ENCODE data around the gene C4orf36.
A peak's percentile ranks its signal among the peaks of the same experiment; 100 is the strongest.

C4orf36 gene

DNA sequence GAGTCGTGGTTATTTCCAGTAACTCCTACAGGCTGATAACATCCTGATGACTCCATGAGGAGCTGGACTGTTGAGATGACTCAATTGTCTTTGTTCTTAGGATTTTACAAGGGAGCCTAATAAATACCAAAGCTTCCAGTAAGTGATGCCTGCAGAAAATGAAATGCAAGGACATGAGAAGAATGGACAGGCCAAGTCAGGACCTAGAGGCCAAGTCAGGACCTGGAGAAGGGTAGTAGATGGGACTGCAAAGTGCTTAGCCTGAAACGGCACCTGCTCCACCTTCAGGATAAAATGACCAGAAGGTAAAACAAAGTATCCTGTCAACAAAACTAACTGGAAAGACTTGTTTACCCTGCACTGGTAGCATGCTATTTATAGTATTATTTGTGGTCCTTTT is 36.6 kb downstream of the C4orf36 start:
- peak; percentile 17 to 55 (median 25) for DNase-seq

DNA sequence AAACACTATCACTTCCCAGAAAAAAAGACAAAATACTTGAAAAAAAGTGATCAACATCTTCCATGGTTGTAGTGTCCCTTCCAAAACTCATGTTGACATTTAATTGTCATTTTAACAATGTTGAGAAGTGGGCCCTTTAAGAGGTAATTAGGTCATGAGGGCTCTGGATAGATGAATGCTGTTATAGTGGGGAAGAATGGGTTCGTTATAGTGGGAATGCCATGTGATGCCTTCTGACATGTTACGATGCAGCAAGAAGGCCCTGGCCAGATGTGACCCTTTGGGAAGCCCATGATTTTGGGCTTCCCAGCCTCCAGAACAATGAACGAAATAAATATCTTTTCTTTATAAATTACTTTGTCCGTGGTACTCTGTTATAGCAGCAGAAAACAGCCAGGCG is 39.0 kb downstream of the C4orf36 start:
- no peak for DNase-seq

DNA sequence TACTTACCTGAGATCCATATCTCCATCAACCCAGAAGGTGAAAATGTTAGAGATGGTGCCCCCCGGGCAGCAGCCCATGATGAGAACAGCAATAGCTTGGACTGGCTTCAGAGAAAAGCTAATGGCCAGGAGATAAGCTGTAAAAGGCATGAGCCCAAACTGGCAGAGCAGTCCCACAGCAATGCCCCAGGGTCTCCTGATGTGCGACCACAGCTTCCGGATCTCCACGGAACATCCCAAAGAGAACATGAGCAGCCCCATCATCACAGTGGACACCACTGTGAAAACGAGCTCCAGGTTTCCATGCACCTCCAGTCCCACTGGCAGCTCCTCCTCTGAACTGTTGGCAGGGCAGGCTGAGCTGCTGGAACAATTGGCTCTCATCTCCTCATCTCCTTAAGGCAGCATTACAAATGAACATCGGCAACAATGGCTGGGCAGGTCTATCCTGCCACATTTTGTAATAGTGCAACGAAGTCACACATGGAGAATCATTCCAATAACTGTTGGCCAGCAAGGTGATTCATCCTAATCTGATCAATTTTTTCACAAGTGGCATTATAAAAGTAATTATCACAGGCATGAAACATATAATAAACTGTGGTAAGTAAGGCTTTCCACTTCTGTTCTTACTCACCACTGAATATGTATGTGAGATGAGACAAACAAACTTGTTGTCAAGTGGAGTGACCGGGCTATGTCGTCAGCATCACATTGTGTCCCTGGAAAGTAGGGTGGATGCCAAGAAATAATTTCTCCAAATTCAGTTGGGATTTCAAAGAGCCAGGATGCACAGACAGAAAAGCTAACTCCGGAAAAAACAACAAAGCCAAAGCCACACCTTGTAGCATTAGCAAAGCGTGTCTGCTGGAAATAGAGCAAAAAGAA is 43.2 kb downstream of the C4orf36 start, which contains the start of gene SLC10A6:
Gene SLC10A6, minus strand, starts transcription at position 653 of the 888 bp plus-strand sequence. Its CDS starts 269 bp downstream, at position 384.
- DNase-seq = no peak

DNA sequence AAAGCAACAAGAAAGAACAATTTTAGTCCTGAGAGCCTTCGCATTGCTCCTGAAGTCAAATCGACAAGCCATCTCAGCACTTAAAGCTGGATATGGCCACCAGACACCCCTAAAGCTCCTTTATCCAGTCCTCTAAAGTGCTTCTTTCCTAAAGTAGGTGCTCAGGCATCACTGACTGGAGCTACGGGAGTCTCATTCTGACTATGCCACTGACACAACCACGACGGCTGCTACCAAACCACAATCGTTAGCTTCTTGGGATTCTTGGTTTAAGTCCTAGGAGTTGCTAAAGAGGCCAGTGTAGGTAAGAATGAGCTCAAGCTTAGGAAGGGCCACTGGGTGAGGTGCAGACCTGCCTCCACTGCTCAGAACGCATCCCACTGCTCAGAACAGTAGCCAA is 44.1 kb downstream of the C4orf36 start:
- DNase-seq = no peak

DNA sequence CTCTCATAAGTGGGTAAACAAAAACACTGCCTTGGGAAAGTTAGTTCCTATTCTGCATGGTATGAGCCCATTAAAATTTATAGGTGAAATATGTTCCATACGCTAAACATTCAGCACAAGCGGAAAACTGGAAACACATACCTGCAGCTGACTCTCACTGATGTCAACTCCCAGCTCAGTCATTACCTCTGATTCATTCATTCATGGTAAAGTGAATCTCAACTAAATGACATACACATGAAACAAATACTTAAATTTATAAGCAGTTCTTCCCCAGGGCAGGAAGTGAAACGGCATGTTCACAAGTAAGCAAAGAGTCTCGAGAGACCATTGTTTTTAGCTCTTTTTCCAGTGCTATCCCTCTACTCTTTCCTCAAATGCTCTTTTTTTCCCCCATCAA is 44.7 kb downstream of the C4orf36 start:
- DNase-seq = no peak

DNA sequence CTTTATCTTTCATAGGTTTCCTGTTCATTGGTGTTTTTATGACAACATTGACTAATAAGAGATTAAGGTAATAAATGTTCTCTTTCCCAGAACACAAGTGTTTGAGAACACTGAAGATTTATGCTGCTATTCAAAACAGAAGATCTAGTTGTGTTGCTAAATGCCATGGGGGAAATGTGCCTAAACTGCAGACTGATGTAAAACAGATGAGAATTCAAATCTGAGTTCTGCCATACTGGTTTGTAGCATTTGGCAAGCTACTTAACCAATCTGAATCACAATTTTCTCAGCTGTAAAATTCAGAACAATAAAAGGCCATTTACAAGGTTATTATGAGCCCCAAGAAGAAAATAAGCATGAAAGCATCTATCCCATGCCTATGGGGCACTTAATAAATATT is 45.3 kb downstream of the C4orf36 start:
- no peak for DNase-seq

DNA sequence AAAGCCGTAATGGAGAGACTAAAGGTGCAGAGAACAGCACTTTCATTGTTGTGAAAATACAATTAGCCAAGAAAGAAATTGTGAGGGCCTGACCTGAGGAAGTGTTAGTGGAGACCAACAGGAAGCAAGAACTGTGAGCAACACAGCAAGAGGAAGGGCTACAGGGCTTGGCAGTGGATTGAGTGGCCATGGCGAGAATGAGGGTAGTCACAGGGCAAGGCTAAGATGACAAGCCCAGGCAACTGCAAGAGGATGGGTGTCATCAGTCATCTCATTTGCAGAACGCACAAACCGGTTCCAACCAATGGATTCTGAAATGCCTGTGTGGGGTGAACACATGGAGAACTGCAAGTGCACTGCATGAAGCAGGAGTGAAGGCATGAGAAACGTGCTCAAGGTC is 46.6 kb downstream of the C4orf36 start:
- peak in 2 of 3 donors; percentile 7 for DNase-seq

DNA sequence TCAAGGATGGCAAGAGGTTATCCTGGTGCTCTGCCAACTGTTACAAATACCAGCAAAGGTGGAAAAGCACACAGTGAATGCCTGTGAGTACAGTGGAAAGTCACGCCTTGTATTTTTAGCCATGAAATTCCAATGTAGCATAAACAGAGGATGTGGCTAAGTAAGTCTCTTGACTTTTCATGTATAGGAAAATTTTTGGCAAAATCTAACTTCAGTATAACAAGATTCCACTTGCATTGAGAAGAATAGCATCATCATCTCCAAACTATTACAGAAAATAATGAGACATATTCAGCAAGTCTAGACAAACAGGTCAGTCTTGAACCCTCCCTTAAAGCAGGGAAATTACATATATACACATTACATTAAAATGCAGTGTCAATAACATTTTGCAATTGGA is 50.9 kb downstream of the C4orf36 start:
- DNase-seq = no peak

DNA sequence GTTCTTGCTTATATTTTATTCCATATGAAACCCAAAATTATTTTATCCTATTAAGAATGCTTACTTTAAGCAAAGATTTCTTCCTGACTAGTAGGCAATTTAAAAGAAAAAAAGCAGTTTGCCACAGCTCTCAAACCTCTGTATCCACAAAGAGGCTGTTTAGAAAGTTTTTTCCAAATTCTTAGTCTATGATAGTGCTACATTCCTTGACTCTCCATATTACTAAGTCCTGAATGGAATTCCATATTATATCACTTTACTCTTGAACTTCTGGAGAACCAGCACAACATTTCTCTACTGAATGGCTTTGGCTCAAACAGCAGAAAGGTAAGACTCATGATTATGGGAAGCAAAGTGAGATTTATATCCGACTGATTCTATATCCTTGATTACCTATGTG is 51.4 kb downstream of the C4orf36 start:
- DNase-seq = no peak

DNA sequence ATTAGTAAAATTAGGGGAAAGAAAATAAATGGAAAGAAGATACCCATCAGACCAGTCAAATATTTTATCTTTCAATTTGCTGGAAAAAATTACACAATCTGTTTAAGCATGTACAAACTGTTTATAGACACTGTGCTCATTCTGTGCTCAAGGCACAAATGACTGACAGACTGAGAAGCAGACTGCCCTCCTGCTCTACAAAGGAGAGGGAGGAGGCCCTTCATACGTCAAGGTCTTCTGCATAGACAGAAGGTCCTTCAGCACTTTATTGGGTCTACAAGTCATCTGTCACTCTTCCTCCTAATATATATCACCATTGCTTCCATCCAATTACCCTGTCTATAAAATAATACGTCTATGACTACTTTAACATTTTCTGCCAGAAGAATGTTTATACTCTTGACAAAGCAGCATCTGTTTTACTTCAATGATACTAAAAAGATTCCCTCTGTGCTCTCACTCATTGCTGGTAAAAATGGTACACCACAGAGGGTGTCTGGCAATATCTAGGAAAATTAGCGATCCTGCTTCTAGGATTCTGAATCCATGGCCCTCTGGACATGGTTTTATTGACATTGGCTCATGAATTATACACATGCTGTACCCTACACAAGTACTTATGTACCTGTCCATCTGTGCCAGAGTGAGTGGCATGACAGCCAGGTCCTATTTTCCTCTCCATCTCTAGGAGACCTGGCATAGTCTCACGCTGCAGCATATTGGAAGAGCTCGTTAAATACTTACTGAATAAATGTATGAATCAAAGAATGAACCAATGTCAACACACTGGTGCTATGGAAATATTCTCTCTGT is 54.3 kb downstream of the C4orf36 start:
- DNase-seq = no peak

DNA sequence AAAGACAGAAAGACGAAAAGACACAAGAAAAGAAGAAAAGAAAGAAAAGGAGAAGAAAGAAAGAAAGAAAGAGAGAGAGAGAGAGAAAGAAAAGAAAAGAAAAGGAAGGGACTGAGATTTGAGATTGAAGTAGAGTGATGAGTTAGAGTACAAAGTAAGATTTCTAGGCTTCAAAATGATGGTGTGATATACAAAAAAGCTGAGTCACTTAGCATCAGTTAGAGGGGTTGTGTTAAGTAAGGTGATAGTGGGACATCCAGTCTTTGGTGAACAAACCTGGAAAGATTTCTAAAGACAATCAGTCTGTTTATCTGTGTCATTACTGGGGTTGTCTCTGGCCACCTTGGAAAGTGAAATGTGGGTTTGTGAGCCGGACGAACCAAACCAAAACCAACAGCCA is 56.5 kb downstream of the C4orf36 start:
- no peak for DNase-seq

DNA sequence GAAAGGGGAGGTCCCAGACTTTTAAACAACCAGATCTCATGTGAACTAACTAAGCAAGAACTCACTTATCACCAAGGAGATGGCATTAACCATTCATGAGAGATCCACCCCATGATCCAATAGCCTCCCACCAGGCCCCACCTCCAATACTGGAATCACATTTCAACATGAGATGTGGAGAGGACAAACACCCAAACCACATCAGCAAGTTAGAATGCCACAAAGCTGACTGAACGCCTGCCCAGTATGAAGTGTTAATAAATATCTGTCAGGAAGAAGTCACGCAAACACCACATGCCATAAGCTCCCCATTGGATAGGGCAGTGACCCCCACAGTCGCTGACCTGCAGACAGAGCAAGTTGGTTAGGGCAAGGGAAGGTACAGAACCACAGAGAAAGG is 57.3 kb downstream of the C4orf36 start:
- DNase-seq = no peak

DNA sequence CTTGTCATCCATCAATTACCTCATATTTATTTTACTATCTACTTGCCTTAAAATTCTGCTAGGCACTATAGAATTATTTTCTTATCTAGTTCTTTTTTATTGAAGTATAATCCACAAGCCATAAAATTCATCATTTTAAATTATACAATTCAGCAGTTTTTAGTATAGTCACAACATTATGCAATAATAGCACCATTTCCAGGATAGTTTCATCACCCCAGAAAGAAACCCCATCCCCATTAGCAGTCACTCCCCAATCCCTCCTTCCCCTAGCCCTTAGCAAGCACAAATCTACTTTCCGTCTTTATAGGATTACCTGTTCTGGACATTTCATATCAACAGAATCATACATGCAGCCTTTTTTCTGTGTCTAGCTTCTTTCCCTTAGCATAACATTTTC is 58.6 kb downstream of the C4orf36 start:
- no peak for DNase-seq

DNA sequence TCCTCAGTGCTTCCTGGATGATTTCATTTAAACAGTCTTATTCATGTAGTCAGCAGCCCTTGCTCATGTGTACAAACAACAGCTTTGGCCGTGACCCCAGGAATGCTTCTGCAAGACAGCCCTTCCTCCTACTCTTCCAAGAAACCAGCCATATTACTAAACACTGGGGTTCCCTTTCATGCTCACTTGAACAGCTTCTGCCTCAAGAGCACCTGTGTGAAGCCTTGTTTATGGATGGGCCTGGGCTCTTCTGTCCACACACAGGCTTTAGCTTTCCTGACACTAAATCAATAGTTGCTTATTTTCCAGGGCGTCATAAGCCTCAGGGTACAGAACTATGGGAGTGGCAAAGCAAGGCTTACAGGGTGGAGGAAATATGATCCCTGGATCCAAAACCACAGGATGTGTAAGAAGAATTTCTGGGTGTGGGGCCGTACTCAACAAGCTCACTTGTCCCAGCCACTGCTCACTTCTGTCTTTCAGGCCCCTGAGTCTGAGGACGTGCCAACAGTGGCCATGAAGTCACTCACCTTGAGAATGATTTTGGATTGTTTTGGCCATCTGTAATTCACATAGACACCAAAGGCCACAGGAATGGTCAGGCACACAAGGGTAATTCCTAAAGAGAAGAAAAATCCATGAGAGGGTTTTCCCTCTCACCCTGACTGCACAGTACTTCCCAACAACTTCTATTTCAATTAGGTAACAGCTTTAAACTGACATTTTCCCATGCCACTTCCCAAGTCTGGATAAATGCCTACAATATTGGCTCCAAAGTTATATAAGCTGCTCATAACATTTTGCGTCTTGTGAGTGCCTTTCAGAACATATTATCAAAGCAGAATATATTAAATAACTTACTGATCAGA is 60.7 kb downstream of the C4orf36 start:
- peak in 2 of 3 donors; percentile 18 to 43 for DNase-seq

Data from suppressor macrophage treated with lipopolysaccharide for 1 hour (primary cell).